LNCaP clone FGC (cell line): ENCODE measurements around the gene IER5L.
"Not testable (repeated sequence)": the region's sequence is repeated elsewhere in the genome, so short reads cannot be mapped to it uniquely, and the experiment has no call there.

Experiments used
- DNase-seq: peaks from one replicate; pipeline ENCODE4 v3.0.0-alpha.2; 2011; ENCODE audit warnings: low read depth
- H3K4me3 ChIP-seq: 2 replicates; pipeline ENCODE4 v1.5.1; 2011; ENCODE audit warnings: mild to moderate bottlenecking, low read depth, low read length, control low read depth
- TF ChIP-seq, protein P1 (sequence below): IDR thresholded peaks from 2 replicates; pipeline ENCODE4 v1.5.1; 2012; ENCODE audit warnings: mild to moderate bottlenecking; ENCODE audit not compliant: control insufficient read depth, insufficient read depth; ENCODE audit errors: extremely low read depth

Gene IER5L

DNA sequence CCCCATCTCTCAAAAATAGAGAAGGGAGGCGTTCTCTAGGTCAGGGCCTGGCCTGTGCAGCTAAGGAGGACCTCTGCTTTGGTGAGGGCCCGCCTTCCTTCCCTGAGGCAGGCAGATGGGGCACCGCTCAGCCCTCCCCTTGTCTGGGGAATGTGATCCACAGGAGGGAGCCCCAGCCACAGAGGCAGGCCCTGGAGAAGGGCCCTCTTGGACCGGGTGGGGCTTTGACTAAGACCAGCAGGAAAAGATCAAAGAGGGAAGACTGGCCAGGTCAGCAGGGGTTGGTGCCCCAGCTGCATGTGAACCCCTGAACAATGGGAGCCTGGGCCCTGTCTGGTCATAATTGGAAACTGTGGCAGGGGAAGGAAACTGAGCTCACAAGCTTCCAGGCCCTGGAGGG lies 45.0 kb downstream of the IER5L start:
- no peak for DNase-seq

DNA sequence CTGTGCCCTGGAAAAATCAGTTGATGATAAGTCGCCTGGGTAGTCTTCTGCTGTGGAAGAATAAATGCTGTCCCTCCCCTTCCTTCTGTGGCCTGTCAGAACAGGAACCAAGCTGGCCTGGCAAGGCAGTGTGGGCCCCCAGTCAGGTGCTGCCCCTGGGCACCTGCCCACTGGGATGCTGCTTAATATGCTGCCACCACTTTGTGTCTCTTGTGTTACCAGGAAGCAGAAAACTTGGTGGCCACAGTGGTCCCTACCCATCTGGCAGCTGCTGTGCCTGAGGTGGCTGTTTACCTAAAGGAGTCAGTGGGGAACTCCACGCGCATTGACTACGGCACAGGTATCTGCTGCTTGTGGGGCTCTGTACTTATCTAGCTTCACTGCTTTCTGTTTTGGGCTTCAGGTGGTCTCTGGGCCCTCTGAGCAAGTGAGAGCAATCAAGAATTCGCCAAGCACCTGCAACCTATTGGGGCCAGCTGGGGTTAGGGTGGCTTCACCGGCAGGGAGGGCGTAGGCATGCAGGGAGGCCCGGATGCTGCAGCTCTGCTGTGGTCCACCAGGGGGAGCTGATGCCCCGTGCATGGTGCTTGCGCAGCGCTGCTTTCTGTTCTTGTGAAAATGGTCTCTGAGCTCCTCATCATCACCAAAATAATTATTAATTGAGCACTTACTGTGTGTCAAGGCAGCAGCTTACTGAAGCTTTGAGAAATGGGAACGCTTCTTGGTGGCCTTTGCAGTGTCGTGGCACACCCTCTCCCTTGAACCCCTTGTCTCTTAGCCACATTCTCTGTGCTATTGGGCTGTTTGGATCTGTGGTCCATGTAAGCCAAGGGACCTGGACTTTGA lies 46.5 kb downstream of the IER5L start:
- H3K4me3 ChIP-seq: no peak overlapping the region
- DNase-seq: no peak
- TF ChIP-seq, protein P1, sequence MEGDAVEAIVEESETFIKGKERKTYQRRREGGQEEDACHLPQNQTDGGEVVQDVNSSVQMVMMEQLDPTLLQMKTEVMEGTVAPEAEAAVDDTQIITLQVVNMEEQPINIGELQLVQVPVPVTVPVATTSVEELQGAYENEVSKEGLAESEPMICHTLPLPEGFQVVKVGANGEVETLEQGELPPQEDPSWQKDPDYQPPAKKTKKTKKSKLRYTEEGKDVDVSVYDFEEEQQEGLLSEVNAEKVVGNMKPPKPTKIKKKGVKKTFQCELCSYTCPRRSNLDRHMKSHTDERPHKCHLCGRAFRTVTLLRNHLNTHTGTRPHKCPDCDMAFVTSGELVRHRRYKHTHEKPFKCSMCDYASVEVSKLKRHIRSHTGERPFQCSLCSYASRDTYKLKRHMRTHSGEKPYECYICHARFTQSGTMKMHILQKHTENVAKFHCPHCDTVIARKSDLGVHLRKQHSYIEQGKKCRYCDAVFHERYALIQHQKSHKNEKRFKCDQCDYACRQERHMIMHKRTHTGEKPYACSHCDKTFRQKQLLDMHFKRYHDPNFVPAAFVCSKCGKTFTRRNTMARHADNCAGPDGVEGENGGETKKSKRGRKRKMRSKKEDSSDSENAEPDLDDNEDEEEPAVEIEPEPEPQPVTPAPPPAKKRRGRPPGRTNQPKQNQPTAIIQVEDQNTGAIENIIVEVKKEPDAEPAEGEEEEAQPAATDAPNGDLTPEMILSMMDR: peak; percentile 97

More for the DNA sequence above, 45.0 kb downstream of the IER5L start:
- TF ChIP-seq, protein P1: no peak
- no peak overlapping the region for H3K4me3 ChIP-seq

DNA sequence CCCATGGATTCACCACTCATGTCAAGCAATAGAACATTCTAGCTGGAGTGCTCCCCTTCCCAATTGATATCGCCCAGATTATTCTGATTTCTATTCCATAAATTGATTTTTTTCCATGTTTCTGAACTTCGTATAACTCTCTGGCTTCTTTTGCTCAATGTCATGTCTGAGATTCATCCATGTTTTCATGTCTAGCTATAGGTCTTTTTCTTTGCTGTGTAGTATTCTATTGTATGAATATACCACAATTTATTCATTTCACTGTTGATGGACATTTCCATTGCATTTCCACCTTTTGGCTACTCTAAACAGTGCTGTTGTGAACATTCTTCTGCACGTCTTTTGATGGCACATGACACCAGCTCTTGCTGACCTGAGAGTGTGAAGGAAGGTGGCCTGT lies 47.3 kb downstream of the IER5L start:
- no peak overlapping the region for H3K4me3 ChIP-seq
- no peak for DNase-seq
- TF ChIP-seq, protein P1: no peak

DNA sequence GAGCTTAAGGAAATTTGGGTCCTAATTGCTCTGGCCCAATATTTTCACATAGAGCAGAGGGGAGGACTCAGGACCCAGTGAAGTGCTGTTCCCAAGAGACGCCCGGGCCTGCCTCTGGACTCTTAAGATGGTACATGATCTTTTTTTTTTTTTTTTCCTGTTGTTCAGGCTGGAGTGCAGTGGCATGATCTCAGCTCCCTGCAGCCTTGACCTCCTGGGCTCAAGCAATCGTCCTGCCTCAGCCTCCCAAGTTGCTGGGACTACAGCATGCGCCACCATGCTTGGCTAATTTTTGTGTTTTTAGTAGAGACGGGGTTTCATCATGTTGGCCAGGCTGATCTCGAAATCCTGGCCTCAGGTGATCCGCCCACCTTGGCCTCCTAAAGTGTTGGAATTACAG lies 47.8 kb downstream of the IER5L start:
- not testable (repeated sequence) for H3K4me3 ChIP-seq, DNase-seq

DNA sequence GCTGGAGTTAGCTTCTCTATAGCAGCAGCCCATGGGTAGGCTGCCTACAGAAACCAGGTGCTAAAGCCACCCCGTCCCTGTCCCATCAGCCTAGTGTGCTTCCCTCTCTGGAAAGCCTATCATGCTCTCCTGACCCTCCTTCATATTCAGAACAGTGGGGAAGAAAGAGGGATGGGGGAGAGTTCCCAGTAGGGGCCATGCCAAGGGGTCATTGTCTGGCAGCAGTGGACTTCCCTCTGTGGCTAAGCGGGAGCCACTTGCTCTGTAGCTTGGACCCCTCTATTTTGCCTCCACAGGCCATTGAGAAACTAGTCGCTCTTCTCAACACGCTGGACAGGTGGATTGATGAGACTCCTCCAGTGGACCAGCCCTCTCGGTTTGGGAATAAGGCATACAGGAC lies 49.4 kb downstream of the IER5L start:
- TF ChIP-seq, protein P1: no peak
- no peak for DNase-seq

DNA sequence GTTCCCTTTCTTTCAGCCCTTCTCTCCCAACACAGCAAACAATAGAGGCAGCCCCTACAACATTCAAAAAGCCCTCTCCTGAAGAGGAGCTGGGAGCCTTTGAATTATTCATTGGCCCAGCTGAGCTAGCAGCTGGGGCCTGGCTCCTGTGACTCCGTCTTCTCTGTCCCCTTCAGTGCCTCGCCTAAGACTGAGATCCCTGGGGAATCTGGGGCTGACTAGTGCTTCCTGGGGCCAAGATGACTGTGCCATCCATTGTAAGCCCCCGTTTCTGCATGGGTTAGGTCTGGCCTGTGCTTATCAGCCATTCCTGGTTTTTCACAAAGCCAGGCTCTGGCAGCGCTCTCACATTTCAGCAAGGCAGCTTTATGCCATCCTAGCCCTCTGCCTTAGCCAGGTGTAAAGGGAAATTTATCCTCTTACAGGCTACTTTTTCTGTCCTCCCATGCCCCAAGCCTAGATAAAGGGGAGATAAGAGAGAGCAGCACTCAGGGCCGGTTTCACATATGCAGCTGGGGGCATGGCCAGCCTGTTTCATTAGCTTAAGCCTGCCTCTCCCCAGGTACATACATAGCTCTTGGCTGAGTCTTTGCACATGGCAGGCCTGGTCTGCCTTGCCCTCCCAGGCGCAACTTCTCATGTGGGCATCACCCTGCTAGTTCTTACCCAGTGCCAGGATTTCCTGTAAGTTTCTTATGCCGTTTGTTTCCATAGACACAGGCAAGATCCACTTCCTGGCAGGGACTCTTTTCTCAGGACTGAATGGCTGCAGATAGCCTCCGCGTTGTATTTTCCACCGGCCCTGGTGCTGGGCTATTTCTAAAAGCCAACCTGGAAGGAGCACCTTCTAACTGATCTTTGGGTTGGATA lies 51.1 kb downstream of the IER5L start:
- no peak for DNase-seq
- H3K4me3 ChIP-seq: no peak overlapping the region
- TF ChIP-seq, protein P1: no peak

More for the DNA sequence above, 49.4 kb downstream of the IER5L start:
- no peak overlapping the region for H3K4me3 ChIP-seq
